ENCODE data around the gene SAMD13. TPM values are rescaled to one million over a fixed set of nuclear protein-coding genes. Genes with fewer than 3 reads are reported as not detected.

Gene SAMD13
- total and polyA plus RNA-seq, 2 of the 8 experiments (the other 6 are each of a cell fraction or from before 2014, with no cell fraction given): 0.86 to 2.3 TPM

GRCh38 chr1:84254703-84255238 is 46.7 kb upstream of the SAMD13 start (continued):
- TF ChIP-seq EP300 (IDR thresholded peaks at IDR 0.05; ENCODE audit: borderline replicate concordance in 1 of 2, low read depth in 2 of 2, low read length in 2 of 2) (no peak), SAP30 (IDR thresholded peaks at IDR 0.05; ENCODE audit: insufficient read depth, insufficient replicate concordance, low read length) (no peak)
